Bronchial epithelial cell (primary cell): ENCODE results near the gene GRIK5. TPM values are rescaled to one million over a fixed set of nuclear protein-coding genes. Genes with fewer than 3 reads are reported as not detected.
A peak's percentile ranks its signal among the peaks of the same experiment; 100 is the strongest.

Experiments used
- DNase-seq: peaks from one replicate; pipeline ENCODE4 v3.0.0-alpha.2; 2010; ENCODE audit warnings: low read depth
- FAIRE-seq: peaks from 2 replicates; lab custom pipeline; 2011; peaks lifted over from hg19 to GRCh38; lab: Jason Lieb, UNC
- H3K27me3 ChIP-seq: 2 replicates; pipeline ENCODE4 v1.5.1; 2011; ENCODE audit warnings: low read length; ENCODE audit not compliant: control insufficient read depth, insufficient read depth
- H3K36me3 ChIP-seq: 2 replicates; pipeline ENCODE4 v1.5.1; 2011; ENCODE audit warnings: low read length; ENCODE audit not compliant: control insufficient read depth, insufficient read depth
- H3K4me3 ChIP-seq: 2 replicates; pipeline ENCODE4 v1.5.1; 2011; ENCODE audit warnings: mild to moderate bottlenecking, low read depth, low read length, control low read depth
- total RNA-seq: library from RNA; depleted of rRNA; stranded (reverse); fragments of >200 nt; gene quantifications from 2 replicates; pipeline ENCODE4 v1.2.1, GENCODE V29; 2014
- TF ChIP-seq, protein P1 (sequence below): IDR thresholded peaks from 2 replicates; pipeline ENCODE4 v1.5.1; 2011; ENCODE audit warnings: mild to moderate bottlenecking, moderate library complexity, low read length, control low read depth, inconsistent platforms; ENCODE audit not compliant: insufficient read depth, severe bottlenecking

Gene GRIK5
- total RNA-seq, 1 donor from 2014 or later: under 0.01 TPM

DNA sequence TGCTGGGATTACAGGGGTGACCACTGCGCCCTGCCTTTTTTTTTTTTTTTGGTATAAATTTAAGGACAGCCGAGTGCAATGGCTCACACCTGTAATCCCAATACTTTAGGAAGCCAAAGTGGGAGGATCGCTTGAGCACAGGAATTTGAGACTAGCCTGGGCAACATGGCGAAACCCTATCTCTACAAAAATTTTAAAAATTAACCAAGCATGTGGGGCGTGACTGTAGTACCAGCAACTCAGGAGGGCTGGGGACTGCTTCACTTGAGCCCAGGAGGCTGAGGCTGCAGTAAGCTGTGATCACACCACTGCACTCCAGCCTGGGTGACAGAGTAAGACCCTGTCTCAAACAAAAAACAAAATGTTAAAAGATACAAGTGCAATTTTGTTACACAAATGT, 27.5 kb upstream of the GRIK5 start:
- DNase-seq (no peak), FAIRE-seq (no peak)
- Histone ChIP-seq H3K4me3 (no peak overlapping the region), H3K36me3 (no peaks in the 10 kb centered on the region), H3K27me3 (no peaks in the 10 kb centered on the region)
- TF ChIP-seq, protein P1, sequence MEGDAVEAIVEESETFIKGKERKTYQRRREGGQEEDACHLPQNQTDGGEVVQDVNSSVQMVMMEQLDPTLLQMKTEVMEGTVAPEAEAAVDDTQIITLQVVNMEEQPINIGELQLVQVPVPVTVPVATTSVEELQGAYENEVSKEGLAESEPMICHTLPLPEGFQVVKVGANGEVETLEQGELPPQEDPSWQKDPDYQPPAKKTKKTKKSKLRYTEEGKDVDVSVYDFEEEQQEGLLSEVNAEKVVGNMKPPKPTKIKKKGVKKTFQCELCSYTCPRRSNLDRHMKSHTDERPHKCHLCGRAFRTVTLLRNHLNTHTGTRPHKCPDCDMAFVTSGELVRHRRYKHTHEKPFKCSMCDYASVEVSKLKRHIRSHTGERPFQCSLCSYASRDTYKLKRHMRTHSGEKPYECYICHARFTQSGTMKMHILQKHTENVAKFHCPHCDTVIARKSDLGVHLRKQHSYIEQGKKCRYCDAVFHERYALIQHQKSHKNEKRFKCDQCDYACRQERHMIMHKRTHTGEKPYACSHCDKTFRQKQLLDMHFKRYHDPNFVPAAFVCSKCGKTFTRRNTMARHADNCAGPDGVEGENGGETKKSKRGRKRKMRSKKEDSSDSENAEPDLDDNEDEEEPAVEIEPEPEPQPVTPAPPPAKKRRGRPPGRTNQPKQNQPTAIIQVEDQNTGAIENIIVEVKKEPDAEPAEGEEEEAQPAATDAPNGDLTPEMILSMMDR: no peak

GRCh38 chr19:42096255-42096837, 26.3 kb upstream of the GRIK5 start:
- FAIRE-seq: no peak

GRCh38 chr19:42095814-42096230, 25.8 kb upstream of the GRIK5 start:
- TF ChIP-seq, protein P1: no peak
- no peaks in the 10 kb centered on the region for H3K36me3 ChIP-seq

More at GRCh38 chr19:42096255-42096837, 26.3 kb upstream of the GRIK5 start:
- no peaks in the 10 kb centered on the region for H3K27me3 ChIP-seq
- no peaks in the 10 kb centered on the region for H3K36me3 ChIP-seq
- H3K4me3 ChIP-seq: no peak overlapping the region
- TF ChIP-seq, protein P1: no peak
- DNase-seq: no peak

GRCh38 chr19:42095142-42095813, 25.3 kb upstream of the GRIK5 start:
- Histone ChIP-seq H3K36me3 (no peaks in the 10 kb centered on the region), H3K27me3 (no peaks in the 10 kb centered on the region), H3K4me3 (no peak overlapping the region)
- no peak for FAIRE-seq
- DNase-seq: no peak
- TF ChIP-seq, protein P1: no peak

More at GRCh38 chr19:42095814-42096230, 25.8 kb upstream of the GRIK5 start:
- FAIRE-seq (no peak), DNase-seq (no peak)
- H3K4me3 ChIP-seq: no peak overlapping the region
- no peaks in the 10 kb centered on the region for H3K27me3 ChIP-seq

DNA sequence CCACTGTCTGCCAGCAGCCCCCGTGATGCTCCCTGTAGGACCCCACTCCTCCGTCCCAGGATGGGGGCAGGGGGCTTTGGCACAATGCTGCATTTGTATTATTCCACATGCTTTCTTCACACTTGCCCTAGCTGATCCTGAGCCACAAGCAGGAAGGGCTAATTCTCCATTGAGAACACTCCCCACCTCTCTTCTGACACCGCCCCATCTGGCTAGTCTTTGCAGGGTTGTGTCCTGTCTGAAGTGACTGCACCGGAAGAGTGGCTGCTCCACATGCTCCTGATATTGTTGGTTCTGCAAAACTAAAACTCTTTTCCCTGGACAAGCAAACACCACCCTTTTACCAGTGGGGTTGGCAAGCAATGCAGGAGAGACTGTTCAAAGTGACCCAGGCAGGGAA, 23.9 kb upstream of the GRIK5 start:
- Histone ChIP-seq H3K27me3 (no peaks in the 10 kb centered on the region), H3K36me3 (no peaks in the 10 kb centered on the region), H3K4me3 (no peak overlapping the region)
- FAIRE-seq (peak; percentile 88), DNase-seq (no peak)
- TF ChIP-seq, protein P1: no peak
